Endodermal cell (in vitro differentiated cells): Measurements from ENCODE around the gene CHN2. TPM values are rescaled to one million over a fixed set of nuclear protein-coding genes. Genes with fewer than 3 reads are reported as not detected.

Experiments
- DNase-seq: peaks from one replicate; pipeline ENCODE4 v3.0.0-alpha.2; 2017
- H3K27ac ChIP-seq: 2 replicates; pipeline ENCODE4 v1.5.1; 2013; ENCODE audit warnings: mild to moderate bottlenecking, low read depth, low read length, moderate library complexity
- H3K27me3 ChIP-seq: 2 replicates; pipeline ENCODE4 v1.6.1; 2013; ENCODE audit warnings: mild to moderate bottlenecking, low read length, moderate library complexity; ENCODE audit not compliant: insufficient read depth, control insufficient read depth, poor library complexity, severe bottlenecking
- H3K36me3 ChIP-seq: 2 replicates; pipeline ENCODE4 v1.7.0; 2013; ENCODE audit warnings: mild to moderate bottlenecking, low read length, moderate library complexity; ENCODE audit not compliant: control insufficient read depth, insufficient read depth
- H3K4me1 ChIP-seq: one replicate; pipeline ENCODE4 v1.7.0; 2013; ENCODE audit warnings: low read length; ENCODE audit not compliant: control insufficient read depth, insufficient read depth
- H3K4me3 ChIP-seq: 2 replicates; pipeline ENCODE4 v1.5.1; 2013; ENCODE audit warnings: mild to moderate bottlenecking, low read length, moderate library complexity
- H3K9ac ChIP-seq: 2 replicates; pipeline ENCODE4 v1.6.1; 2013; ENCODE audit warnings: mild to moderate bottlenecking, low read length, moderate library complexity; ENCODE audit not compliant: poor library complexity, severe bottlenecking; ENCODE audit errors: extremely low read depth
- H3K9me3 ChIP-seq: 2 replicates; pipeline ENCODE4 v1.6.1; 2013; ENCODE audit warnings: mild to moderate bottlenecking, low read length, moderate library complexity; ENCODE audit not compliant: control insufficient read depth
- H3K27ac Mint-ChIP-seq: 2 replicates; pipeline ENCODE4 v1.8.0; 2020; ENCODE audit warnings: mixed read lengths
- H3K27me3 Mint-ChIP-seq: 2 replicates; pipeline ENCODE4 v1.8.0; 2021; ENCODE audit warnings: mild to moderate bottlenecking, mixed read lengths; ENCODE audit not compliant: insufficient read depth
- H3K36me3 Mint-ChIP-seq: 2 replicates; pipeline ENCODE4 v1.8.0; 2020; ENCODE audit warnings: low read depth, mixed read lengths
- H3K4me1 Mint-ChIP-seq: 2 replicates; pipeline ENCODE4 v1.8.0; 2020; ENCODE audit warnings: mixed read lengths
- H3K4me3 Mint-ChIP-seq: 2 replicates; pipeline ENCODE4 v1.8.0; 2020; ENCODE audit warnings: mild to moderate bottlenecking, moderate library complexity, mixed read lengths
- H3K9me3 Mint-ChIP-seq: 2 replicates; pipeline ENCODE4 v1.8.0; 2020; ENCODE audit warnings: mild to moderate bottlenecking, mixed read lengths
- CTCF ChIP-seq: fragments of 200-600 bp; sonication (generic); conservative IDR thresholded peaks from 2 replicates; pipeline ENCODE4 v1.5.0; 2021; ENCODE audit warnings: antibody characterized with exemption, mild to moderate bottlenecking
- WGBS, 2 experiments: methylation state at CpG; one replicate each; pipeline versions ENCODE4 v1.1.5 to v1.1.7; 2013; ENCODE audit warnings: missing lambda C conversion rate in 2 of 2, mixed read lengths in 1 of 2; ENCODE audit not compliant: insufficient coverage in 1 of 2, insufficient read length in 1 of 2; 5-methylcytosine and 5-hydroxymethylcytosine counted together
- total RNA-seq, 2 donors: library from RNA; stranded (reverse); fragmentation: NEBNext Ultra II Directional in 1 of 2; extraction: Animal tissue kit (Norgen Biotek cat#: 25700) in 1 of 2; gene quantifications; 2 replicates in 1 of 2; 3 replicates in 1 of 2; pipeline ENCODE4 v1.2.1, GENCODE V29; 2021

CHN2 gene
- total RNA-seq, 2 donors from 2014 or later, result 14.0 to 14.1 TPM

DNA sequence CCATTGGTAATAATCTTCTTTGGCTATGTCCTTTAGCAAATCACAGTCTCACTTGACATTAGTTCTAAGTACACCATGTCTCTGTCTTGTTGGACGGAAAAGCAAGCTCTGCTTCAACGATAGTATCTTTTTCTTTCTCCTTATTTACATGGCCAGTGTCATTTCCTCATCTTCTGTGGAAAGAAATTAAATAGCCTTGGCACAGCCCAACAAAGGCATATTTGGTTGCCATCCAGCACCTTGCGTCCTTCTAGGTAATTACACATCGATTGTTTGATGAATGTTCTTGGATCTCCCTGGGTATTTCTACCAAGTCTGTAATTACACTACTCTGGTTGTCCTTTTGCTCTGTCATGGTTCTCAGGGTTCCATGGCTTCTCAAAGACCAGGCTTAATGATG is 183.1 kb downstream of the CHN2 start:
- WGBS, 2 experiments, result 93 to 96% methylated on average over 4 of the region's 4 CpGs
- no peaks in the 10 kb centered on the region for H3K27me3 Mint-ChIP-seq
- TF ChIP-seq CTCF, result no peak

GRCh38 chr7:29379551-29379950 is 185.0 kb downstream of the CHN2 start:
- Histone ChIP-seq H3K9ac (no peak overlapping the region), H3K27me3 (no peaks in the 10 kb centered on the region), H3K4me1 (peaks cover 8% of the 10 kb centered on the region), H3K36me3 (no peaks in the 10 kb centered on the region), H3K27ac (no peak overlapping the region), H3K4me3 (no peak overlapping the region), H3K9me3 (no peaks in the 10 kb centered on the region)
- DNase-seq, result no peak
- WGBS, 2 experiments, result 91 to 98% methylated on average over 2 of the region's 2 CpGs
- Mint-ChIP-seq H3K4me3 (no peak overlapping the region), H3K36me3 (peaks cover 2% of the 10 kb centered on the region), H3K4me1 (peaks cover 15% of the 10 kb centered on the region), H3K27me3 (no peaks in the 10 kb centered on the region), H3K9me3 (peaks cover 1% of the 10 kb centered on the region), H3K27ac (no peak overlapping the region)
- TF ChIP-seq CTCF, result no peak

More for the DNA sequence above, 183.1 kb downstream of the CHN2 start:
- no peaks in the 10 kb centered on the region for H3K27me3 ChIP-seq
- H3K36me3 Mint-ChIP-seq, result peaks cover 2% of the 10 kb centered on the region
- no peaks in the 10 kb centered on the region for H3K9me3 ChIP-seq
- no peaks in the 10 kb centered on the region for H3K36me3 ChIP-seq
- H3K27ac ChIP-seq, result no peak overlapping the region
- no peak for DNase-seq
- no peak overlapping the region for H3K27ac Mint-ChIP-seq
- no peaks in the 10 kb centered on the region for H3K9me3 Mint-ChIP-seq
- H3K4me1 Mint-ChIP-seq, result peaks cover 11% of the 10 kb centered on the region
- peaks cover 8% of the 10 kb centered on the region for H3K4me1 ChIP-seq
- H3K4me3 Mint-ChIP-seq, result no peak overlapping the region
- H3K9ac ChIP-seq, result no peak overlapping the region
- H3K4me3 ChIP-seq, result no peak overlapping the region

DNA sequence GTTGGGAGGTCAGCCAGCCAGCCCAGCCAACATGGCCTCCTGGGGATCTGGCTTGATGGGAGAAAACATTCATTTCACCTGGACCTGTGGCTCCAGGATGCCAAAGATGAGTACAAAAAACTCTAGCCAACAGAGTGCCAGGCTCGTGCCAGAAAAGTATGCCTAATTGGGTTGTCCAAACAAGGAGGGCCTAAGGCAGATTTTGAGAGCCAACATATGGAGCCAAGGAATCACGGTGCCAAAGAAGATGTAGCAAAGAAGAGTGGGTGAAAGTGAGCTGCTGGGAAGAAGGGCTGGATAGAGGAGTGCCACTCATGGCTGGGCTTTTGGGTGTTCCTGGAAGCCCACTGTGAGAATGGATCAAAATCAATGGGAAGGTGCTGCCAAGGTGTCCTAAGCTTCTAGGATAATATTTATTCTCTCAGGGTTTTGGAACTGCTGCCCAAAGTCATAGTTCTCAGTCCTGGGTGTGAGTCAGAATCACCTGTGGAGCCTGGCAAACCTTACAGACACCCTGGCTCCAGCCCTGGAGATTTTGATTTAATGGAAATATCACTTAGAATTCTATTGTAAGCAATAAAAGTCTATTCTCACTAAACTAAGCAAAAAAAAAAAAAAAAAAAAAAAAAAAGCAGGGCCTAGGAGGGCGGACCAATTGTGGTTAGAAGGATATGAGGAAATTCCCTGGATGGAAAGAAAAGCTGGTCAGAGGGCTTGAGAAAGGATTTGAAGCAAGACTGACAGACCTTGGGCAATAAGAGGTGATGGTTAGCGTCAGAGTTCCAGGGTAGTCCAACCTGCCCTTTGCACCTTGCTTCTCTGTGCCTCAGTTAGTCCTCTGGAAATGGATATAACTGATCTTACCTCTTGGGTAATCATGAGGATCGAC is 186.9 kb downstream of the CHN2 start:
- Mint-ChIP-seq H3K27ac (no peak overlapping the region), H3K4me3 (no peak overlapping the region), H3K9me3 (peaks cover 13% of the 10 kb centered on the region), H3K4me1 (peaks cover 5% of the 10 kb centered on the region), H3K36me3 (no peaks in the 10 kb centered on the region), H3K27me3 (no peaks in the 10 kb centered on the region)
- Histone ChIP-seq H3K4me1 (no peaks in the 10 kb centered on the region), H3K27me3 (no peaks in the 10 kb centered on the region), H3K36me3 (no peaks in the 10 kb centered on the region), H3K27ac (no peak overlapping the region), H3K4me3 (no peak overlapping the region), H3K9ac (no peak overlapping the region), H3K9me3 (peaks cover 11% of the 10 kb centered on the region)
- DNase-seq, result no peak
- WGBS, 2 experiments, result 91 to 100% methylated on average over 5 of the region's 5 CpGs
- no peak for TF ChIP-seq CTCF
